Lung (tissue), 12 donors: ENCODE data around the gene ZBTB7A. TPM values are rescaled to one million over a fixed set of nuclear protein-coding genes. Genes with fewer than 3 reads are reported as not detected.
"Not testable (repeated sequence)": the region's sequence is repeated elsewhere in the genome, so short reads cannot be mapped to it uniquely, and the experiment has no call there.

Experiments used
- ATAC-seq: fragments of 200-7000 bp; cut with Tn5 transposase; one replicate; pipeline ENCODE4 v1.9.1; 2020; ENCODE audit warnings: moderate number of reproducible peaks; ENCODE audit not compliant: insufficient read depth, low FRiP score
- DNase-seq, 3 donors: peaks; one replicate each; pipeline ENCODE4 v3.0.0-alpha.2; 2013 to 2017
- H3K27ac ChIP-seq, 2 donors: one replicate each; pipeline ENCODE4 v1.5.1; 2013; ENCODE audit warnings: mild to moderate bottlenecking in 2 of 2, moderate library complexity in 2 of 2, control low read depth in 1 of 2, inconsistent platforms in 1 of 2, low read depth in 1 of 2, low read length in 1 of 2
- H3K27me3 ChIP-seq, 3 donors: one replicate each; pipeline ENCODE4 v1.5.1; 2013; ENCODE audit warnings: low read length in 2 of 3; ENCODE audit not compliant: control insufficient read depth in 3 of 3, insufficient read depth in 3 of 3
- H3K36me3 ChIP-seq, 4 donors: one replicate each; pipeline ENCODE4 v1.5.1; 2013; ENCODE audit warnings: low read length in 4 of 4, mild to moderate bottlenecking in 1 of 4, moderate library complexity in 1 of 4; ENCODE audit not compliant: control insufficient read depth in 4 of 4, insufficient read depth in 4 of 4
- H3K4me1 ChIP-seq, 5 donors: one replicate each; pipeline ENCODE4 v1.5.1; 2013; ENCODE audit warnings: low read length in 5 of 5, mild to moderate bottlenecking in 2 of 5, moderate library complexity in 1 of 5; ENCODE audit not compliant: control insufficient read depth in 5 of 5, insufficient read depth in 5 of 5
- H3K4me3 ChIP-seq: one replicate; pipeline ENCODE4 v1.5.1; 2013; ENCODE audit warnings: mild to moderate bottlenecking, control low read depth, moderate library complexity
- H3K9ac ChIP-seq, 2 donors: one replicate each; pipeline ENCODE4 v1.5.1; 2013; ENCODE audit warnings: low read length in 2 of 2, control low read depth in 1 of 2; ENCODE audit not compliant: insufficient read depth in 1 of 2
- H3K9me3 ChIP-seq, 4 donors: one replicate each; pipeline ENCODE4 v1.5.1; 2013; ENCODE audit warnings: low read length in 3 of 4, mild to moderate bottlenecking in 1 of 4, moderate library complexity in 1 of 4; ENCODE audit not compliant: control insufficient read depth in 4 of 4, insufficient read depth in 3 of 4
- WGBS, 2 donors: extraction: QIAGEN DNeasy Blood & Tissue Kit; methylation state at CpG; one replicate each; pipeline ENCODE4 v1.1.7; 2013; 5-methylcytosine and 5-hydroxymethylcytosine counted together
- polyA plus RNA-seq, 2 donors: library from polyadenylated mRNA; stranded (reverse); fragments of 200-250 nt; gene quantifications; one replicate each; pipeline ENCODE4 v1.2.1, GENCODE V29; 2013
- total RNA-seq, 2 donors: library from RNA; depleted of rRNA in 1 of 2; stranded (reverse); fragments of >200 nt in 1 of 2; gene quantifications; one replicate each; pipeline ENCODE4 v1.2.1, GENCODE V29; 2014 to 2021
- TF ChIP-seq, protein P1 (sequence below): IDR thresholded peaks from 2 replicates; pipeline ENCODE4 v1.5.1; 2012; ENCODE audit warnings: mild to moderate bottlenecking; ENCODE audit errors: control extremely low read depth, extremely low read depth
- donor health status: control.
- donor health status: control.
- donor health status: Bipolar disorder and iron deficiency.
- donor health status: healthy.
- donor health status: DM: yes; HTN: yes; CAD: no.

The ZBTB7A gene
- total and polyA plus RNA-seq, 4 donors: 13.4 to 68.0 (median 19.5) TPM

DNA sequence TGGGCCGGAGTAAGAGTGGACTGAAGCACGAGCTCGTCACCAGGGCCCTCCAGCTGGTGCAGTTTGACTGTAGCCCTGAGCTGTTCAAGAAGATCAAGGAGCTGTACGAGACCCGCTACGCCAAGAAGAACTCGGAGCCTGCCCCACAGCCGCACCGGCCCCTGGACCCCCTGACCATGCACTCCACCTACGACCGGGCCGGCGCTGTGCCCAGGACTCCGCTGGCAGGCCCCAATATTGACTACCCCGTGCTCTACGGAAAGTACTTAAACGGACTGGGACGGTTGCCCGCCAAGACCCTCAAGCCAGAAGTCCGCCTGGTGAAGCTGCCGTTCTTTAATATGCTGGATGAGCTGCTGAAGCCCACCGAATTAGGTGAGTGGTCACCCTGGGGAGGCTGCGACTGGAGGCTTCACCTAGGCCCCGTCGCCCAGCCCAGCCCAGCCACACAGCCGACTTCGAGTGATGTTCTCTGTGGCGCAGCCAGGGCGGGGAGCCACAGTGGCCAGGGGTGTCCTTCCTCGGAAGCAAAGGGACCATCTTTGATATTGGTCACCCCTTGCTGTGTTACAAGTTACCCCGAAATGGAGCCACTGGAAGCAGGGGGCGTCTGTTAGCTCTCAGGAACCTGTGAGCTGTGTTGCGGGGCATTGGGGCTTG, 53.6 kb downstream of the ZBTB7A start:
- no peak for DNase-seq
- 96 to 98% methylated on average over 33 of the region's 33 CpGs for WGBS, 2 donors

DNA sequence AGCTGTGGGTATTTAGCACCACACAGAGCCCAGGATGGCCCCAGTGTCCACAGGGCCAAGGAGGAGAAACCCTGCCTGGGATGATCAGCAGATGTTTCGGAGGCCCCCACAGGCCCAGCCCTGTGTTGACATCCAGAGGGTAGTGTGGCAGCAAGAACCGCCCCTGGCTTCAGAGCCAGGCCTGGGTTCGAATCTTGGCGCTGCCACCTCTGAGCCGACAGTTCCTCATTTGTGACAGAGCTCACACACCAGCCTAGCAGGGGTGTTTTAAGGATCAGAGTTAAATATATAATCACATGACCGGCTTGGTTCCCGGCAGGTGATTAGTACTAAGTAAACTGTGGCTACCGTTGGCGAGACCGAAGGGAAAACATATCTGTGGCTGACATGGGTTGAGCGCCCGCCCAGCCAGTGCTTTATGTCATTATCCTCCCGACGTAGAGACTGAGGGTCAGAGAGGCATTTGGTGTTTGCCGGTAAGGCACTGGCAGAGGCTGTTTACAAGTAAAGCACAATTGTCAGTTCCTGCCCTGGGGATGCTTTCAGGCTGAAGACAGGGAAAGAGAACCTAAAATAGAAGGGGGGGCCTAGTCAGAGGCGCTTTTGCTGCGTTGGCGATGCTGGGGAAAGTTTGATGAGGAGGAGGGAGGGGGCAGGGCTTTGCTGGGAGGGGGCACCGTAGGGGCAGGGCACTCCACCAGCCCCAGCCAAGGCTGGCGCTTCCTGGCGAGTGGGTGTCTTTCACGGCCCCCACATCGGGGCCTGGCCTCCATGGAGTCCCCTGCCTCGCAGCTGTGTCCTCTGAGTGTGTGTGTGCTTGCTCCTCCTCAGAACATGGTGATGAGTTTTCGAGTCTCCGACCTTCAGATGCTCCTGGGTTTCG, 54.4 kb downstream of the ZBTB7A start:
- Histone ChIP-seq H3K9ac (no peak overlapping the region), H3K27me3 (no peaks in the 10 kb centered on the region), H3K9me3 (no peaks in the 10 kb centered on the region), H3K4me3 (no peak overlapping the region), H3K4me1 (peaks cover 9 to 41% (median 19%) of the 10 kb centered on the region in 5 donors), H3K27ac (no peak overlapping the region), H3K36me3 (peaks cover 0 to 43% (median 11%) of the 10 kb centered on the region in 4 donors)
- 79 to 87% methylated on average over 25 to 27 of the region's 27 CpGs for WGBS, 2 donors
- DNase-seq: no peak
- ATAC-seq: no peak
- TF ChIP-seq, protein P1, sequence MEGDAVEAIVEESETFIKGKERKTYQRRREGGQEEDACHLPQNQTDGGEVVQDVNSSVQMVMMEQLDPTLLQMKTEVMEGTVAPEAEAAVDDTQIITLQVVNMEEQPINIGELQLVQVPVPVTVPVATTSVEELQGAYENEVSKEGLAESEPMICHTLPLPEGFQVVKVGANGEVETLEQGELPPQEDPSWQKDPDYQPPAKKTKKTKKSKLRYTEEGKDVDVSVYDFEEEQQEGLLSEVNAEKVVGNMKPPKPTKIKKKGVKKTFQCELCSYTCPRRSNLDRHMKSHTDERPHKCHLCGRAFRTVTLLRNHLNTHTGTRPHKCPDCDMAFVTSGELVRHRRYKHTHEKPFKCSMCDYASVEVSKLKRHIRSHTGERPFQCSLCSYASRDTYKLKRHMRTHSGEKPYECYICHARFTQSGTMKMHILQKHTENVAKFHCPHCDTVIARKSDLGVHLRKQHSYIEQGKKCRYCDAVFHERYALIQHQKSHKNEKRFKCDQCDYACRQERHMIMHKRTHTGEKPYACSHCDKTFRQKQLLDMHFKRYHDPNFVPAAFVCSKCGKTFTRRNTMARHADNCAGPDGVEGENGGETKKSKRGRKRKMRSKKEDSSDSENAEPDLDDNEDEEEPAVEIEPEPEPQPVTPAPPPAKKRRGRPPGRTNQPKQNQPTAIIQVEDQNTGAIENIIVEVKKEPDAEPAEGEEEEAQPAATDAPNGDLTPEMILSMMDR: no peak

More for the DNA sequence above, 53.6 kb downstream of the ZBTB7A start:
- H3K27me3 ChIP-seq: no peaks in the 10 kb centered on the region
- TF ChIP-seq, protein P1: no peak
- H3K4me3 ChIP-seq: no peak overlapping the region
- peaks cover 9 to 41% (median 19%) of the 10 kb centered on the region in 5 donors for H3K4me1 ChIP-seq
- peaks cover 0 to 44% (median 11%) of the 10 kb centered on the region in 4 donors for H3K36me3 ChIP-seq
- no peak overlapping the region for H3K9ac ChIP-seq
- no peak for ATAC-seq
- H3K9me3 ChIP-seq: no peaks in the 10 kb centered on the region
- H3K27ac ChIP-seq: no peak overlapping the region

DNA sequence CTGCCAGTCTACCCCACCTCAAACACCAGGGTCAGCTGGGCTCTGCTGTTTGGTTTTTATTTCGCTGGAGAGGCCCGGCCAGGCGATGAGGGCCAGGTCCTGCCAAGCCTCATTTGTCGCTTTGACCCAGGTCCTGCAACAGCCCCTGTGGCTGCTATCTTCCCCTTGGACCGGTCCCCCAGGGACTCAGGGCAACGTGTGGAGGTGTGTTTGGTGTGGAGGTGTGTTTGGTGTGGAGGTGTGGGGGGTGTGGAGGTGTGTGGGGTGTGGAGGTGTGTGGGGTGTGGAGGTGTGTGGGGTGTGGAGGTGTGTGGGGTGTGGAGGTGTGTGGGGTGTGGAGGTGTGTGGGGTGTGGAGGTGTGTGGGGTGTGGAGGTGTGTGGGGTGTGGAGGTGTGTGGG, 55.3 kb downstream of the ZBTB7A start:
- not testable (repeated sequence) for H3K4me3 ChIP-seq, DNase-seq, H3K27me3 ChIP-seq, H3K27ac ChIP-seq, H3K9ac ChIP-seq, H3K9me3 ChIP-seq, ATAC-seq
- H3K36me3 ChIP-seq: peaks cover 0 to 36% (median 11%) of the 10 kb centered on the region in 4 donors
- 83 to 93% methylated on average over 6 of the region's 6 CpGs for WGBS, 2 donors
- H3K4me1 ChIP-seq: peaks cover 9 to 41% (median 19%) of the 10 kb centered on the region in 5 donors

DNA sequence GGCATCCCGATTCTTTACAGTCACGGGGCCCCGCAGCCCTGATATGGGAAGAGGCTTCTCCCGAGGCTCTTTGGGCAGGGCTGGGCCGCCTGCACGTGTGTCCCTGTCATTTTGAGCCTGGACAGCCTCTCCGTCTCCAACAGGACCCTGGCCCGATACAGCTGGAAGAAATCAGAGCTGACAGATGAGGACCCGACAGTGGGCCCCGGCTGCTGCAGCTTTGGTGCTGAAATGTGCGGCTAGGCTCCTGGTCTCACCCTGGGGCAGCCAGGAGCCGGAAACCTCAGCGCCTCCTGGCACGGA, 55.9 kb downstream of the ZBTB7A start:
- ATAC-seq (no peak), DNase-seq (peak in 1 of 3 donors; percentile 12)
- Histone ChIP-seq H3K27me3 (no peaks in the 10 kb centered on the region), H3K9me3 (no peaks in the 10 kb centered on the region), H3K4me3 (no peak overlapping the region), H3K36me3 (peaks cover 0 to 29% (median 8%) of the 10 kb centered on the region in 4 donors), H3K9ac (no peak overlapping the region), H3K27ac (no peak overlapping the region), H3K4me1 (peaks cover 9 to 40% (median 19%) of the 10 kb centered on the region in 5 donors)
- TF ChIP-seq, protein P1: no peak
- WGBS, 2 donors: 80 to 89% methylated on average over 14 of the region's 14 CpGs
